ENCODE measurements around the gene PTPRF. TPM values are rescaled to one million over a fixed set of nuclear protein-coding genes. Genes with fewer than 3 reads are reported as not detected.

PTPRF gene
- total RNA-seq, 2 donors from 2014 or later, result 0.33 to 1.3 TPM

DNA sequence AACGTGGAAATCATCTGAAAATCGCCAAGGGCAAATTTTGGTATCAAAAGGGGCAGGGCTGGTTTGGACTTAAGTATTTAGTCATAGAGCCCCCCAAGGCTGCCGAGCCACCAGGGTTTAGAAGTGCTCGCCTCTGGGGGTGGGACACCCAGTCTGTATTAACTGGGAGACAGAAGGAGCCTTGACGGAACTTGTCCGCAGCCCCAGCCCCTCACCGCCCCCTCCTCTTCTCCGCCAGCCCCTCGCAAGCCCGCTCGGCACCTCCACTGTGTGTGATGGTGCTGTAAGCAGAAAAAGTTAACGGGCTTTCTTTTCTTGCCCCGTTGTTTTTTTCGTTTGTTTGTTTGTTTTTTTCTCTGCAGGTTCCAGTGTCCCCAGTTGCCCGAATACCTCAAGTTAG is 81.7 kb downstream of the PTPRF start:
- H3K4me1 Mint-ChIP-seq (ENCODE audit: low read depth in 2 of 2), result no peaks in the 10 kb centered on the region
- H3K27ac Mint-ChIP-seq, result no peak overlapping the region
- no peaks in the 10 kb centered on the region for H3K9me3 Mint-ChIP-seq
- DNase-seq (ENCODE audit: low spot score), result no peak
- no peak for ATAC-seq
- H3K36me3 Mint-ChIP-seq, result no peaks in the 10 kb centered on the region
- H3K27me3 Mint-ChIP-seq, result peaks cover 11% of the 10 kb centered on the region in 2 donors
- no peak overlapping the region for H3K4me3 Mint-ChIP-seq

DNA sequence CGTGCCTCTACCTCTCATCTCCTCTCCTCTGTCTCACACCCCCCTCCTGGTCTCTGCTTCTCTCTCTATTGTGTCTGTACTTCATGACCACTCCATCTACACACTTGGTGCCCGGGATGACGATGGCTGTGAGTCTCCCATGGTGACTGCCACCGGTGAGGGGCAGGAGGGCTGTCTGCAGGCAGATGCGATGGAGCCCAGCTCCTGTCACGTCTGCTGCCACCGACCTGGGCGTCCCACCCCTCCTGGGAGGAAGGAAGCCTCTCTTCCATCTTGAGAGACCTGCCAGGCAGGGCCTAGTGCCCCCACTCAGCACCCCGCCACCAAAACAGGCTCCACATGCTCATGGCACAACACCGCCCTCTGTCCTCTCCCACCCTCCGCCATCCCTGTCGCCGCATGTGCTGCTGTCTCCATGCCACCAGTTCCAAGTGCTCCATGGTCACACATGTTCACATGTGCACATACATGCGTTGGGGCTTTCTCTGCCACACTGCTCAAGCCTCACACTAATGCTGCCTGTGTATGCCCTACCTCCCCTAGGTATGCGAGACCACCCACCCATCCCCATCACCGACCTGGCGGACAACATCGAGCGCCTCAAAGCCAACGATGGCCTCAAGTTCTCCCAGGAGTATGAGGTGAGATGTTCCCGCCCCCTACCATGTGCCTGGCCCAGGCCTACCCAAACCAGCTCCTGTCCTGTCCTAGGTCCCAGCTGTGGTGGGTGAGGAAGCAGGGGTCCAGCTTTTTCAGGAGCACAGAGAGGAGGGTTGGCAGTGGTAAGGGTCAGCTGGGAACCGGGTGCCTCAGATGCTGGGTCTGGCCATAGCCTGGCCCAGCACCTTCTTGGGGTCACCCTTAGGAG is 82.6 kb downstream of the PTPRF start:
- no peak for DNase-seq (ENCODE audit: low spot score)
- ATAC-seq, result no peak
- H3K27me3 Mint-ChIP-seq, result peaks cover 11% of the 10 kb centered on the region in 2 donors
- H3K9me3 Mint-ChIP-seq, result no peaks in the 10 kb centered on the region
- no peak overlapping the region for H3K27ac Mint-ChIP-seq
- no peaks in the 10 kb centered on the region for H3K4me1 Mint-ChIP-seq (ENCODE audit: low read depth in 2 of 2)
- H3K36me3 Mint-ChIP-seq, result no peaks in the 10 kb centered on the region
- no peak overlapping the region for H3K4me3 Mint-ChIP-seq

DNA sequence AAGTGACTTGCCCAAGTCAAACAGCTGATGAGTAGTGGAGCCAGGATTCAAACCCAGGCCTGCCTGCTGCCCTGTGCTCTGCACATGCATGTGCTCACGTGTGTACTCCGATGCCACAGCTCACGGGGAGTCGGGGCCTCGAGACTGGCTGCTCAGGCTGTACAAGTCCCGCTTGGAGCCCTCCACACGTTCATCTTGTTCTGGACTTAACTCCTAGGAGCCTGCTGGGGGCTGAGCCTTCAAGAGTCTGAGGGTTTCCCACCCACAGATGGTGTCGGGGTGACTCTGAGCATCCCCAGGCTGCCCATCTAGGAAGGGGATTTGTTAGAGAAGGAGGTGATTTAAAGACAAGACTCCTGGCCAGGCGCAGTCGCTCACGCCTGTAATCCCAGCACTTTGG is 83.5 kb downstream of the PTPRF start:
- no peak overlapping the region for H3K4me3 Mint-ChIP-seq
- no peak overlapping the region for H3K27ac Mint-ChIP-seq
- no peaks in the 10 kb centered on the region for H3K36me3 Mint-ChIP-seq
- no peaks in the 10 kb centered on the region for H3K4me1 Mint-ChIP-seq (ENCODE audit: low read depth in 2 of 2)
- no peak for DNase-seq (ENCODE audit: low spot score)
- H3K9me3 Mint-ChIP-seq, result no peaks in the 10 kb centered on the region
- peaks cover 11% of the 10 kb centered on the region in 2 donors for H3K27me3 Mint-ChIP-seq
- ATAC-seq, result no peak

DNA sequence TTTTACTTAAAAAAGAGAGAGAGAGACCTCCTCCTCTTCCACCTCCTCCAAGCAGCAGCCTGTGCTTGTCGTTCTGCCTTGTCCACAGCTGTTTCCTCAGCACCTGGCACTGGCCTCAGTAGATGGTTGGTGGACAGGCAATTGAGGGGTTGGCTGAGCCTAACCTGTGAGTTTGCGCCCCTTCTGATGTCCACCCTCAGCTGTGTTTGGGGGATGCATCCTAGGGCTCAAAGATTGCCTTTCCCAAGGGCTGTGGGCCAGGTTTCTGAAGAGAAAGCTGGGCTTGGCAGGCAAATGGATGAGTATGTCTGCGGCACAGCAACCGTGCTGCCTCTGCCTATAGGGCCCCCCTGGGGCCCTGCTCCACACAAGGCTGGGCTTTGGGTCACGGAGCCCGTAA is 84.2 kb downstream of the PTPRF start:
- no peak overlapping the region for H3K4me3 Mint-ChIP-seq
- H3K27ac Mint-ChIP-seq, result no peak overlapping the region
- H3K4me1 Mint-ChIP-seq (ENCODE audit: low read depth in 2 of 2), result no peaks in the 10 kb centered on the region
- DNase-seq (ENCODE audit: low spot score) (no peak), ATAC-seq (no peak)
- no peaks in the 10 kb centered on the region for H3K9me3 Mint-ChIP-seq
- H3K36me3 Mint-ChIP-seq, result no peaks in the 10 kb centered on the region
- H3K27me3 Mint-ChIP-seq, result peaks cover 10 to 11% of the 10 kb centered on the region in 2 donors

DNA sequence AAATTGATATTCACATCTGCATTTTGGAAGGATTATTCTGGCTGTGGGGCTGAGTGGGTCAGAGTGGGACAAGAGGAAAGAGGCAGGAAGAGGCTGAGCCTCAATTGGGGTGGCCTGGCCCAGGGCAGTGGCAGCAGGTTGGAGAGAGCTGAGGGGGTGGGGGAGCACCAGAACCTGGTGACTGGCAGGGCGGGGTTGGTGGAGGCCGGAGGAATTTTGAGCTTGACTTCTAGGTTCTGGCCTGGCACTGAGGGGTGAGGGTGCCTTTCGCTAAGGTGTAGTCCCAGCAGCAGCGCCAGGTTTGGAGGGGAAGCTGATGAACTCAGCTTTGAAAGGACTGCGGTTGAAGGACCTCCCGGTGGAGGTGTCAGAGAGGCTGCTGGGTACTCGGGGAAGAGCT is 85.7 kb downstream of the PTPRF start:
- Mint-ChIP-seq H3K4me3 (no peak overlapping the region), H3K27me3 (peaks cover 4 to 6% of the 10 kb centered on the region in 2 donors), H3K4me1 (ENCODE audit: low read depth in 2 of 2) (no peaks in the 10 kb centered on the region), H3K36me3 (no peaks in the 10 kb centered on the region), H3K27ac (no peak overlapping the region), H3K9me3 (no peaks in the 10 kb centered on the region)
- DNase-seq (ENCODE audit: low spot score) (no peak), ATAC-seq (no peak)

DNA sequence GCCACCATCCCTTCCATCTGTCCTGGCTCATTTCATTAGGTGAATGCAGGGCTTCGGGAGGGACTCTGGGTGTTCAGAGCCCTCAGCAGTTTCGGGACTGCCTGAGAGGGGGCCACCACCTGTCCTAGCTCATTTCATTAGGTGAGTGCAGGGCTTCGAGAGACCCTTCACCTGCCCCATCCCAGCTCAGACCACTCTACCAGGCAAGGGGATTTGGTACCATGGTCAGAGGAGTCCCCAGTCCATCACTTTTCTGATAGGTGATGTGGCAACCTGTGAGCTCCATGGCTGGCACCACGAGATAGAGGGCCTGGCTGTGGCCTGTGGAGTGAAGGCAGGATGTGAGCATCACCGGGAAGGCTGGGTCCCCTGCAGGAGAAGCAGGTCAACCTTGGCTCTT is 86.3 kb downstream of the PTPRF start:
- no peak for DNase-seq (ENCODE audit: low spot score)
- no peak overlapping the region for H3K27ac Mint-ChIP-seq
- H3K36me3 Mint-ChIP-seq, result no peaks in the 10 kb centered on the region
- no peaks in the 10 kb centered on the region for H3K9me3 Mint-ChIP-seq
- H3K4me1 Mint-ChIP-seq (ENCODE audit: low read depth in 2 of 2), result no peaks in the 10 kb centered on the region
- ATAC-seq, result no peak
- H3K4me3 Mint-ChIP-seq, result no peak overlapping the region
- H3K27me3 Mint-ChIP-seq, result peaks cover 0 to under 1% of the 10 kb centered on the region in 2 donors

DNA sequence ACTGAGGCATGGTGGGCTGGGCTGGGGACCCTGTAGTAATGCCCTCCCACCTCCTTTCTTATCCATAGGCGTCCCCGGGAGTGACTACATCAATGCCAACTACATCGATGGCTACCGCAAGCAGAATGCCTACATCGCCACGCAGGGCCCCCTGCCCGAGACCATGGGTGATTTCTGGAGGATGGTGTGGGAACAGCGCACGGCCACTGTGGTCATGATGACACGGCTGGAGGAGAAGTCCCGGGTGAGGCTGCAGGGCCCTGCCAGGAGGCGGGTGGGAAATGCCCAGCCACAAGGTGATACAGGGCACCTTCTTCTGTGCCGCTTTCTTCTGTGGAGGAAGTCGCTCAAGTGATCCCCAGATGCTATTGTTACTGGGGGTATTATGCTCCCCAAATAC is 87.0 kb downstream of the PTPRF start:
- no peak for ATAC-seq
- H3K4me1 Mint-ChIP-seq (ENCODE audit: low read depth in 2 of 2), result no peaks in the 10 kb centered on the region
- H3K9me3 Mint-ChIP-seq, result no peaks in the 10 kb centered on the region
- H3K36me3 Mint-ChIP-seq, result no peaks in the 10 kb centered on the region
- DNase-seq (ENCODE audit: low spot score), result no peak
- H3K27ac Mint-ChIP-seq, result no peak overlapping the region
- H3K4me3 Mint-ChIP-seq, result no peak overlapping the region
- H3K27me3 Mint-ChIP-seq, result no peaks in the 10 kb centered on the region

DNA sequence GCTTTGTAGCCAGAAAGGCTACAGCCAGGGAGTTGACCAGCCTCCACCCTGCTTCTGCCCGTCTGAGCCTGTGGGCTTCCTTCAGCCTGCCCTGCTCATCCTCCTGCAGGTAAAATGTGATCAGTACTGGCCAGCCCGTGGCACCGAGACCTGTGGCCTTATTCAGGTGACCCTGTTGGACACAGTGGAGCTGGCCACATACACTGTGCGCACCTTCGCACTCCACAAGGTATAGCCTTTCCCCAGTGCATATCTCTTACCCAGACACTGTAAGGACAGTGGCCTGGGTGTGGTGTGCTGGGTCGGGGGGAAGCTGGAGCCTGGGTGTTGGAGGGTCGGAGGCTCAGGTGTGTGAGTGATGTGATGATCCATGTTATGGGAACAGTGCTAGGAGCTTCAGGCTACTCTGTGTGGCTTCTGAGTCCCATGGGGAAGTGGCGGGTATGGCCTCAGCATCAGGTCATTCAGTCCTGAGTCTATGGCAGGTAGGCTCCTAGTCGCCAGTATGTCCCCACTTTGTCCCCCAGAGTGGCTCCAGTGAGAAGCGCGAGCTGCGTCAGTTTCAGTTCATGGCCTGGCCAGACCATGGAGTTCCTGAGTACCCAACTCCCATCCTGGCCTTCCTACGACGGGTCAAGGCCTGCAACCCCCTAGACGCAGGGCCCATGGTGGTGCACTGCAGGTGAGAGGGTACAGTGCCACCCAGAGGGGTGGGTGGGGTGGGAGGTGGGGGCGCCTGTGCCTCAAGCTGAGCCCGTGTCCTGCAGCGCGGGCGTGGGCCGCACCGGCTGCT is 88.0 kb downstream of the PTPRF start:
- no peak overlapping the region for H3K27ac Mint-ChIP-seq
- H3K4me3 Mint-ChIP-seq, result no peak overlapping the region
- ATAC-seq, result peak in 1 of 2 donors; percentile 7
- no peaks in the 10 kb centered on the region for H3K9me3 Mint-ChIP-seq
- no peaks in the 10 kb centered on the region for H3K27me3 Mint-ChIP-seq
- DNase-seq (ENCODE audit: low spot score), result no peak
- no peaks in the 10 kb centered on the region for H3K4me1 Mint-ChIP-seq (ENCODE audit: low read depth in 2 of 2)
- H3K36me3 Mint-ChIP-seq, result no peaks in the 10 kb centered on the region

DNA sequence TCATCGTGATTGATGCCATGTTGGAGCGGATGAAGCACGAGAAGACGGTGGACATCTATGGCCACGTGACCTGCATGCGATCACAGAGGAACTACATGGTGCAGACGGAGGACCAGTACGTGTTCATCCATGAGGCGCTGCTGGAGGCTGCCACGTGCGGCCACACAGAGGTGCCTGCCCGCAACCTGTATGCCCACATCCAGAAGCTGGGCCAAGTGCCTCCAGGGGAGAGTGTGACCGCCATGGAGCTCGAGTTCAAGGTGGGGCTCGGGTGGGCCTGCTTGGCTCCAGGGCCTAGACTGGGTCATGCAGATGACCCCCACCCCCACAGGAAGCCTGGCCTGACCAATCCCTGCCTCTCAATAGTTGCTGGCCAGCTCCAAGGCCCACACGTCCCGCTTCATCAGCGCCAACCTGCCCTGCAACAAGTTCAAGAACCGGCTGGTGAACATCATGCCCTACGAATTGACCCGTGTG is 88.7 kb downstream of the PTPRF start:
- no peak for ATAC-seq
- H3K27ac Mint-ChIP-seq, result no peak overlapping the region

DNA sequence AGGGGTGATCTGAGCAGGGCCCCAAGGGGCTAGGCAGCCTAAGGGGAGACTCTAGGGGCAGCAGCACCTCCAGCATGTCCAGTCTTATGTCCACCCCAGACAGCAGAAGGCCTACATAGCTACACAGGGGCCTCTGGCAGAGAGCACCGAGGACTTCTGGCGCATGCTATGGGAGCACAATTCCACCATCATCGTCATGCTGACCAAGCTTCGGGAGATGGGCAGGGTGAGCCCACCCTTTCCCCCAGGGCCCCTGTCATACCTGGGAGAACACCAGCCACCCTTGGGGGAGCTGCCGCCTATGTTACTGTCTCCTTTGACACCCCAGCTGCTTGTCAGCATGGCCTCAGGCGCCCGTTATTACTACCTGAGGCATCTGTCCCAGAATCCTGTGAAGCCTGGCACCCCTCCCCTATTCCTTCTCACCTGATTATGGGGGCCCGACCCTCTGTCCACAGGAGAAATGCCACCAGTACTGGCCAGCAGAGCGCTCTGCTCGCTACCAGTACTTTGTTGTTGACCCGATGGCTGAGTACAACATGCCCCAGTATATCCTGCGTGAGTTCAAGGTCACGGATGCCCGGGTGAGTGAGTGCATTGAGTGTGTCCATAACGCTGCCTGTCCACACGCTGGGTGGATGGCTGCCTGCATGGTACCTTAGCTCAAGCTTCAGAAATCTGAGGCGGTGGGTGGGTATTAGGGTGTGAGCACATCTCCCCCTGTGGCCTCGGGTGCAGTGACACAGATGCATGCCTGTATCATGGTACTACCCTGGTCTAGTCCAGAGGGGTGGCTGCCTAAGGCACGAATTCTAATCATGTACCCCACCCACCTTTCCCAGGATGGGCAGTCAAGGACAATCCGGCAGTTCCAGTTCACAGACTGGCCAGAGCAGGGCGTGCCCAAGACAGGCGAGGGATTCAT is 89.6 kb downstream of the PTPRF start:
- no peak overlapping the region for H3K4me3 Mint-ChIP-seq

More for the DNA sequence above, 88.7 kb downstream of the PTPRF start:
- H3K27me3 Mint-ChIP-seq, result no peaks in the 10 kb centered on the region
- no peaks in the 10 kb centered on the region for H3K4me1 Mint-ChIP-seq (ENCODE audit: low read depth in 2 of 2)
- no peak overlapping the region for H3K4me3 Mint-ChIP-seq
- H3K36me3 Mint-ChIP-seq, result no peaks in the 10 kb centered on the region
- no peak for DNase-seq (ENCODE audit: low spot score)
- no peaks in the 10 kb centered on the region for H3K9me3 Mint-ChIP-seq

DNA sequence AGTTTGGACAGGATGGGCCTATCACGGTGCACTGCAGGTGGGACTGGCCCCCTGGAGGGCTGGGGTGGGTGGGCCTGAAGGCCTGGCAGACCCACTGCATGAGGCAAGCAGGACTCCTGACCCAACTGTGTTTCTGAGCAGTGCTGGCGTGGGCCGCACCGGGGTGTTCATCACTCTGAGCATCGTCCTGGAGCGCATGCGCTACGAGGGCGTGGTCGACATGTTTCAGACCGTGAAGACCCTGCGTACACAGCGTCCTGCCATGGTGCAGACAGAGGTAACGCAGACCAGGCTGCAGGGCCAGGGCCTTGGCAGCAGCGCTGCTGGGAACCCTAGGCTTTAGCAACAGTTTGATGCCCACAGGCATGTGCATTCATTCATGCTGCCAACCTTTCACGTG is 90.3 kb downstream of the PTPRF start:
- Mint-ChIP-seq H3K4me3 (no peak overlapping the region), H3K4me1 (ENCODE audit: low read depth in 2 of 2) (no peaks in the 10 kb centered on the region), H3K9me3 (no peaks in the 10 kb centered on the region), H3K27ac (no peak overlapping the region), H3K36me3 (no peaks in the 10 kb centered on the region), H3K27me3 (peaks cover 0 to 2% of the 10 kb centered on the region in 2 donors)
- ATAC-seq (no peak), DNase-seq (ENCODE audit: low spot score) (no peak)

More for the DNA sequence above, 89.6 kb downstream of the PTPRF start:
- Mint-ChIP-seq H3K36me3 (no peaks in the 10 kb centered on the region), H3K27me3 (no peaks in the 10 kb centered on the region), H3K4me1 (ENCODE audit: low read depth in 2 of 2) (no peaks in the 10 kb centered on the region), H3K27ac (no peak overlapping the region), H3K9me3 (no peaks in the 10 kb centered on the region)
- ATAC-seq (no peak), DNase-seq (ENCODE audit: low spot score) (no peak)

DNA sequence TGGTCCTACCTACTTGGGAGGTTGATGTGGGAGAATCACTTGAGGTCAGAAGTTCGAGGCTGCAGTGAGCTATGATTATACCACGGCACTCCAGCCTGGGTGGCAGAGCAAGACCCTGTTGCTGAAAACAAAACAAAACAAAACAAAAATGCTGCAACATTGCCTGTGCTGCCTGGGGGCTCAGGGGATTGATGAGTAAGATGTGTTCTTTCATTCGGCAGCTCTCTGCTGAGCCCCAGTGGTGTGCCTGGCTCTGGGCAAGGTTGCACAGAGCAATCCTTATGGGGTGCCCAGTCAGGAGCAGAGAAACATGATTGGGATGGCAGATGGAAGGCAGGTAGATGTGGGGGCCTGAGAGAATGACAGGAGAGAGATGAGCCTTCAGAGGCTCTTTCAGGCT is 90.7 kb downstream of the PTPRF start:
- DNase-seq (ENCODE audit: low spot score) (no peak), ATAC-seq (no peak)
- H3K9me3 Mint-ChIP-seq, result no peaks in the 10 kb centered on the region
- H3K27ac Mint-ChIP-seq, result no peak overlapping the region
- no peaks in the 10 kb centered on the region for H3K36me3 Mint-ChIP-seq
- H3K4me1 Mint-ChIP-seq (ENCODE audit: low read depth in 2 of 2), result no peaks in the 10 kb centered on the region
- H3K27me3 Mint-ChIP-seq, result peaks cover 0 to 5% of the 10 kb centered on the region in 2 donors
- H3K4me3 Mint-ChIP-seq, result no peak overlapping the region

DNA sequence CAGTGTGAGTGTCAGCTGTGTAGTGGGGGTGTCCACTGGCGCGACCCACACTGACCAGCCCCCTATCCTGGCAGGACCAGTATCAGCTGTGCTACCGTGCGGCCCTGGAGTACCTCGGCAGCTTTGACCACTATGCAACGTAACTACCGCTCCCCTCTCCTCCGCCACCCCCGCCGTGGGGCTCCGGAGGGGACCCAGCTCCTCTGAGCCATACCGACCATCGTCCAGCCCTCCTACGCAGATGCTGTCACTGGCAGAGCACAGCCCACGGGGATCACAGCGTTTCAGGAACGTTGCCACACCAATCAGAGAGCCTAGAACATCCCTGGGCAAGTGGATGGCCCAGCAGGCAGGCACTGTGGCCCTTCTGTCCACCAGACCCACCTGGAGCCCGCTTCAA is 91.2 kb downstream of the PTPRF start:
- Mint-ChIP-seq H3K27me3 (peaks cover 0 to 7% of the 10 kb centered on the region in 2 donors), H3K4me1 (ENCODE audit: low read depth in 2 of 2) (no peaks in the 10 kb centered on the region), H3K9me3 (no peaks in the 10 kb centered on the region), H3K4me3 (no peak overlapping the region), H3K36me3 (no peaks in the 10 kb centered on the region), H3K27ac (no peak overlapping the region)
- no peak for ATAC-seq
- no peak for DNase-seq (ENCODE audit: low spot score)
